OCI-LY3 (cell line): ENCODE results near the gene SCAF1.

Experiments used
- H2AFZ ChIP-seq: fragments of 200-600, 300-600 bp; shearing (Covaris generic); 2 replicates; pipeline ENCODE4 v1.6.0; 2014; ENCODE audit warnings: antibody characterized with exemption, low read depth, low read length
- H3K27ac ChIP-seq: fragments of 200-600, 300-600 bp; sonication (generic); 2 replicates; pipeline ENCODE4 v1.5.1; 2014; ENCODE audit warnings: mild to moderate bottlenecking, low read length, moderate library complexity, mixed read lengths
- H3K27me3 ChIP-seq: fragments of 200-600, 300-600 bp; sonication (generic); 2 replicates; pipeline ENCODE4 v1.6.1; 2014; ENCODE audit warnings: low read depth, low read length, mixed read lengths
- H3K36me3 ChIP-seq: fragments of 200-600, 300-600 bp; sonication (generic); replicated peaks from 2 replicates; pipeline ENCODE3; 2014; ENCODE audit warnings: low read depth, low read length, mixed read lengths
- H3K4me1 ChIP-seq: fragments of 300-600, 200-600 bp; sonication (generic); 2 replicates; pipeline ENCODE4 v1.6.1; 2014; ENCODE audit warnings: low read length, mixed read lengths
- H3K4me2 ChIP-seq: fragments of 200-600, 300-600 bp; sonication (generic); 2 replicates; pipeline ENCODE4 v1.6.1; 2014; ENCODE audit warnings: low read length, mixed read lengths
- H3K4me3 ChIP-seq: fragments of 300-600, 200-600 bp; sonication (generic); 2 replicates; pipeline ENCODE4 v1.5.1; 2014; ENCODE audit warnings: antibody characterized with exemption, mild to moderate bottlenecking, low read length, moderate library complexity
- H3K79me2 ChIP-seq: fragments of 300-600, 200-600 bp; shearing (Covaris generic); 2 replicates; pipeline ENCODE4 v1.6.1; 2014; ENCODE audit warnings: mild to moderate bottlenecking, low read length, mixed read lengths
- H3K9ac ChIP-seq: fragments of 300-600, 200-600 bp; shearing (Covaris generic); 2 replicates; pipeline ENCODE4 v1.6.0; 2014; ENCODE audit warnings: mild to moderate bottlenecking, low read length, moderate library complexity
- H3K9me3 ChIP-seq: fragments of 200-600, 300-600 bp; shearing (Covaris generic); 2 replicates; pipeline ENCODE4 v1.6.1; 2014; ENCODE audit warnings: low read length, mixed read lengths; ENCODE audit not compliant: insufficient read depth
- H4K20me1 ChIP-seq: fragments of 200-600, 300-600 bp; sonication (generic); 2 replicates; pipeline ENCODE4 v1.6.1; 2016; ENCODE audit warnings: low read length, mixed read lengths; ENCODE audit not compliant: insufficient read depth
- EZH2phosphoT487 ChIP-seq: fragments of 200-600 bp; shearing (Covaris generic); IDR thresholded peaks from 2 replicates; pipeline ENCODE4 v1.6.1; 2018; ENCODE audit warnings: antibody characterized with exemption, mixed run types, low read depth
- TF ChIP-seq, protein P1 (sequence below): fragments of 200-600, 300-600 bp; sonication (generic); IDR thresholded peaks from 2 replicates; pipeline ENCODE4 v1.5.1; 2014; ENCODE audit warnings: antibody characterized with exemption, low read length, low read depth

The SCAF1 gene

DNA sequence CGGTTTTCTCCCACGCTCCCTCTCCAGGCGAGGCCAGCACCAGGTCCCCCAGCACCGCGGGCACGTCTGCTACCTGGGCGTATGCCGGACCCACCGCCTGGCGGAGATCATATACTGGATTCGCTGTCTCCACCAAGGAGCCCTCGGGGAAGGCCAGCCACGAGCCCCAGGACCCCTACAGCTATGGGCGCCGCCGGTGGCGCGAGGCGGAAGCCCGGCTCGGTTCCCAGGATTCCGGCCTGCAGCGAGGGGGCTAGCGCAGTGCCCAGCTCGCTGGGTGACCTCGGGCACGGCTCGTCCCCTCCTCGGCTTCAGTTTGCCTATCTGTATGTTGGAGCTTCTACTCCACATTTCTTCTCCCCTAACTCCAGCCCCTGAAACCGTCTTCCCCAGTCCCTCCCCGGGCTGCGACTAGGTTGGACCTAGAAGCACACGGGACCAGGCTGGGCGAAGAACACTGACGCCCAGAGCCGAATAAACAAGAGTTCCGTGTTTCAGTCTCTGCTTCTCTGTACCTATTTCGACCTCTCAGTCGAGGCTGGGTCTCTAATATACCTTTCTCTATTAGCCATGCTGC lies 48.2 kb downstream of the SCAF1 start:
- Histone ChIP-seq H3K9me3 (no peaks in the 10 kb centered on the region), H3K4me3 (no peak overlapping the region), H3K27ac (no peak overlapping the region), H3K36me3 (peaks cover 59% of the 10 kb centered on the region), H2AFZ (no peak overlapping the region), H3K27me3 (no peaks in the 10 kb centered on the region), H3K9ac (no peak overlapping the region), H4K20me1 (peaks cover 44% of the 10 kb centered on the region), H3K79me2 (peaks cover 8% of the 10 kb centered on the region; the same call in 1 of the 2 replicates), H3K4me1 (peaks cover 16% of the 10 kb centered on the region; the same call in 1 of the 2 replicates), H3K4me2 (no peak overlapping the region)
- TF ChIP-seq, protein P1, sequence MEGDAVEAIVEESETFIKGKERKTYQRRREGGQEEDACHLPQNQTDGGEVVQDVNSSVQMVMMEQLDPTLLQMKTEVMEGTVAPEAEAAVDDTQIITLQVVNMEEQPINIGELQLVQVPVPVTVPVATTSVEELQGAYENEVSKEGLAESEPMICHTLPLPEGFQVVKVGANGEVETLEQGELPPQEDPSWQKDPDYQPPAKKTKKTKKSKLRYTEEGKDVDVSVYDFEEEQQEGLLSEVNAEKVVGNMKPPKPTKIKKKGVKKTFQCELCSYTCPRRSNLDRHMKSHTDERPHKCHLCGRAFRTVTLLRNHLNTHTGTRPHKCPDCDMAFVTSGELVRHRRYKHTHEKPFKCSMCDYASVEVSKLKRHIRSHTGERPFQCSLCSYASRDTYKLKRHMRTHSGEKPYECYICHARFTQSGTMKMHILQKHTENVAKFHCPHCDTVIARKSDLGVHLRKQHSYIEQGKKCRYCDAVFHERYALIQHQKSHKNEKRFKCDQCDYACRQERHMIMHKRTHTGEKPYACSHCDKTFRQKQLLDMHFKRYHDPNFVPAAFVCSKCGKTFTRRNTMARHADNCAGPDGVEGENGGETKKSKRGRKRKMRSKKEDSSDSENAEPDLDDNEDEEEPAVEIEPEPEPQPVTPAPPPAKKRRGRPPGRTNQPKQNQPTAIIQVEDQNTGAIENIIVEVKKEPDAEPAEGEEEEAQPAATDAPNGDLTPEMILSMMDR: no peak
- no peak for TF ChIP-seq EZH2phosphoT487

DNA sequence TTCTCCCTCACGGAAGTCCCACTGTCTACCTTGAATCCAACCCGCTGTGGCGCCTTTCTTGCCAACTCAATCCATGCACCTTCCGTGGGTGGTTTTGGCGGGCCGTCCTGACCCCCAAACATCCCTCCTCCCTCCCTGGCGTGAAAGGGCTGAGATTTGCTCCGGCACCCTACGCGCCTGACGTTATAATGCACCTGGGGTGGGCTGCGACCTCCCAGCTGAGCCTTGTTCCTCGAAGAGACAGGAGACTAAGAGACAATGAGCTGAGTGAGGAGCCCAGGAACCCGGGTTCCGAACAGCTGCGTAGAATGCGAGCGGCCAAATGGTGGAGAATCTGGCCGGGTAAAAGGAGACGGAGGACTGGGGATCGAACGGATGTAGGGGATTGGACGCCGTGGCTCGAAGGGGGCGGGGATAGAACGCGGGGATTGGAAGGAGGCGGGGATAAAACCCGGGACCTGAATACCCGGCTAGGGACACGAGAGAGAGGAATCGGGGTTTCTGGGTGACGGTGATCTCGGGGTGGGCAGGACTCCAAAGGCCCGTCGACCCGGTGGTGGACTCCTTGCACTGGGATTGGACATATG lies 48.7 kb downstream of the SCAF1 start, which contains the start of gene CPT1C:
CPT1C (plus strand) TSS at position 461 of the 587 bp plus-strand sequence. CDS start 1,137 bp downstream, outside the sequence.
- H3K27ac ChIP-seq: no peak within 1 kb of the TSS
- peaks cover 16% of the 10 kb centered on the region; the same call in 1 of the 2 replicates for H3K4me1 ChIP-seq
- H3K9ac ChIP-seq: no peak within 1 kb of the TSS
- TF ChIP-seq, protein P1: no peak
- TF ChIP-seq EZH2phosphoT487: no peak
- peaks cover 4% of the 10 kb centered on the region; the same call in 1 of the 2 replicates for H3K79me2 ChIP-seq
- H2AFZ ChIP-seq: no peak within 1 kb of the TSS
- H3K4me3 ChIP-seq: no peak within 1 kb of the TSS
- peaks cover 54% of the 10 kb centered on the region for H3K36me3 ChIP-seq
- peaks cover 38% of the 10 kb centered on the region for H4K20me1 ChIP-seq
- no peak within 1 kb of the TSS for H3K4me2 ChIP-seq
- H3K9me3 ChIP-seq: no peaks in the 10 kb centered on the region
- H3K27me3 ChIP-seq: no peaks in the 10 kb centered on the region

DNA sequence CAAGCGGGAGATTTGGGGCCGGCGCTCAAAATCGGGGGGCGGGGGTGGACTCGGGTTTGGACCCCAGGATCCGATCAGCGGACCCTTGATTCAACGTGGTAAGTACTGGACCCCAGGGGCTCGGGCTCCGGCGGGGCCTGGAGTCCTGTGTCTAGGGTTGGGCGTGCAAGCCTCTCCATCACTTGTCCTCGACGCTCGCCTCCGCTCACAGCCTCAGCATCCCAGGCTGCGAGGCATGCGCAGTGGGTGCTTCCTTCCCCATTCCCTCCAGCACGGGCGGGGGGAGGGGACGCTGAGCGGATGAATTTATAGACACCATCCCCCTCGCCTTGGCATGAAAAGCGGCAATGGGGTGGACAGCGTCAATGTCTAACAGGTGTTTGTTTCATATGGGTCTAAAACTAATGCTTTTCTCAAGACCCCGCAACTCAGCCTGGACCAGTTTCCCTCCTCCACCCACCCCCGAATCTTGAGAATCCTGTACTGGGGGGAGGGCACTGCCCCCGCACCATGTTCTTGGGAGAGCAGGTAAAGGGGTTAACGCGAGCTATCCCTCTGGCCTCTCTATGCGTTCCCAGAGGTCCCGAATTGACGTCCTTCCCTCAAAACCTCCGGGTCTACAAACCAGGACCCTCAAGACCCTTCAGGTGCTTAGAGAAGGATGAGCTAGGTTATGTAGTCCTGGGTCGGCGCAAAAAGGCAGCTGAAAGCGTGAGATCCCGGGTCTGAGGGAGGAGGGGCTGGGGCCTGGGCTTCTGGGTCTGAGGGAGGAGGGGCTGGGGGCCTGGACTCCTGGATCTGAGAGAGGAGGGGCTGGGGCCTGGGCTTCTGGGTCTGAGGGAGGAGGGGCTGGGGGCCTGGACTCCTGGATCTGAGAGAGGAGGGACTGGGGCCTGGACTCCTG lies 49.5 kb downstream of the SCAF1 start:
- Histone ChIP-seq H3K27ac (no peak overlapping the region), H3K9ac (no peak overlapping the region), H2AFZ (no peak overlapping the region), H3K27me3 (no peaks in the 10 kb centered on the region), H3K79me2 (no peaks in the 10 kb centered on the region), H3K4me3 (no peak overlapping the region), H3K4me2 (no peak overlapping the region), H3K9me3 (no peaks in the 10 kb centered on the region), H3K36me3 (peaks cover 46% of the 10 kb centered on the region), H3K4me1 (peaks cover 16% of the 10 kb centered on the region; the same call in 1 of the 2 replicates), H4K20me1 (peaks cover 31% of the 10 kb centered on the region)
- no peak for TF ChIP-seq EZH2phosphoT487
- TF ChIP-seq, protein P1: no peak

DNA sequence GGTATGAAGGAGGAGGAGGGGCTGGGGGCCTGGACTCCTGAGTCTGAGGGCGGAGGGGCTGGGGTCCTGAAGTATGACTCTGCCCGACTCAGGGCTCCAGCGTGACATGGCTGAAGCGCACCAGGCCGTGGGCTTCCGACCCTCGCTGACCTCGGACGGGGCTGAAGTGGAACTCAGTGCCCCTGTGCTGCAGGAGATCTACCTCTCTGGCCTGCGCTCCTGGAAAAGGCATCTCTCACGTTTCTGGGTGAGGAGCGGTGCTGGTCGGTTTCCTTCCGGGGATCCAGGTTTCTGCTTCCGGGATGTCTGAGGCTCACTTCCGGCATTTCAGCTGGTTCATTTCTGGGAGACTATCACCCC lies 50.1 kb downstream of the SCAF1 start:
- no peaks in the 10 kb centered on the region for H3K9me3 ChIP-seq
- peaks cover 27% of the 10 kb centered on the region for H4K20me1 ChIP-seq
- H3K79me2 ChIP-seq: no peaks in the 10 kb centered on the region
- no peak overlapping the region for H3K27ac ChIP-seq
- H3K27me3 ChIP-seq: no peaks in the 10 kb centered on the region
- H3K4me1 ChIP-seq: peaks cover 13% of the 10 kb centered on the region; the same call in 1 of the 2 replicates
- H3K36me3 ChIP-seq: peaks cover 42% of the 10 kb centered on the region
- H3K9ac ChIP-seq: no peak overlapping the region
- no peak overlapping the region for H2AFZ ChIP-seq
- H3K4me3 ChIP-seq: no peak overlapping the region
- TF ChIP-seq, protein P1: no peak
- no peak for TF ChIP-seq EZH2phosphoT487
- no peak overlapping the region for H3K4me2 ChIP-seq
